Hepatic stellate cell (primary cell): ENCODE data around the gene PCLAF.
"Not testable (repeated sequence)": the region's sequence is repeated elsewhere in the genome, so short reads cannot be mapped to it uniquely, and the experiment has no call there.

Source experiments
- DNase-seq: peaks from one replicate; pipeline ENCODE4 v3.0.0; 2011; ENCODE audit warnings: low spot score

PCLAF gene, protein sequence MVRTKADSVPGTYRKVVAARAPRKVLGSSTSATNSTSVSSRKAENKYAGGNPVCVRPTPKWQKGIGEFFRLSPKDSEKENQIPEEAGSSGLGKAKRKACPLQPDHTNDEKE

DNA sequence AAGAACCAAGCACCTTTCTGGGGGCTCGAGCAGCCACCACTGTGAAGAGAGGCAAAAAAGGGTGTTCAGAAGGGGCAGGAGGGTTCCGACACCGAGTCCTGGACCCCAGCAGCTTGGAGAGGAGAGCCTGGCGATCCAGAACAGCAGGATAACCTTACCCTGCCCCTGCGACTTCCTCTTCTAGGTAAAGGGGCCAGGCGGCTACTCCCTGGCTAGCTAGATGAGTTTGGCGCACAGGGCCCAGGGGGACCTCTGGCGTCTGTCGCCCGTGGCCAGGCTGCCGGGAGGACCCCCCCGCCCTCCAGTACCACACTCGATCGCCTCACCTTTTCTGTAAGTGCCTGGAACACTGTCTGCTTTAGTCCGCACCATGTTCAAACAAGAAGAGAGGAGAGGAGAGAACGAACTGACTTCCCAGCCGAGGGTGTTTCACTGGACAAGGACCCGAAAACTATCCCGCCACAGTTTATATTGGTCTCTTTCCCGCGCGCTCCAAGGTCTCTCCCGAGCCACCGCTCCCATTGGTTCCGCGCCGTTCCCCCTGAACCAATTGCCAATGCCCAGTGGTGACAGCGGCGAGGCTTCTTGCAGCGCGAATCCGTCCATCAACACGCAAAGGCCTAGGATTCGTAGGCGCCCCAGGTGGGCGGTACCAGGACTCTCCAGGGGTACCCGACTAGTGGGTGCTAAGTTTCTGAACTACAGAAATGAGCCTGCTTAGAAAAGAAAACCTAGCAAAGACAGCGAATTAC is at the start of gene PCLAF:
PCLAF (minus strand) TSS at position 442 of the 752 bp plus-strand sequence; CDS start at position 372, 70 bp downstream.
- peak; percentile 99 for DNase-seq

- peak; percentile 30 for DNase-seq
Observed at GRCh38 chr15:64430000-64430735, 48.9 kb upstream of the PCLAF start.

- no peak for DNase-seq
Observed at GRCh38 chr15:64429448-64429847, 48.2 kb upstream of the PCLAF start.

GRCh38 chr15:64426845-64427465 is 45.7 kb upstream of the PCLAF start:
- no peak for DNase-seq

DNA sequence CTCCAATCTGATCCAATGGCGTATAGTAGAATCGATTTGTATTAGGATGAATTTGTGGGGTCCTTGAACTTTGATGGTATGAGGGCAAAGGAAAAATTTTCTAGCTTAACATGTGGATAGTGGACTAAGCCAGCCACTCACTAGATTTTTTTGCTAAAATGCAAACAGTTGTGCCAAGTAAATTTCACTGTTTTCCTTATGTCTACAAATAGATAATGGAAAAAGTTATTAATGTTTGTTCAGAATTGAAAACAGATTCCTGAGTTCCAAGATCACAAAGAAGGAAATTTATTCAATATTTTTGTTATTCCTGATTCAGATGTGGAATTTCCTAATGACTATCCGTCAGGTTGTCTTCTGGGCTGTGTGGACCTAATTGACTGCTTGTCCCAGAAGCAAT is 44.0 kb upstream of the PCLAF start:
- no peak for DNase-seq

DNA sequence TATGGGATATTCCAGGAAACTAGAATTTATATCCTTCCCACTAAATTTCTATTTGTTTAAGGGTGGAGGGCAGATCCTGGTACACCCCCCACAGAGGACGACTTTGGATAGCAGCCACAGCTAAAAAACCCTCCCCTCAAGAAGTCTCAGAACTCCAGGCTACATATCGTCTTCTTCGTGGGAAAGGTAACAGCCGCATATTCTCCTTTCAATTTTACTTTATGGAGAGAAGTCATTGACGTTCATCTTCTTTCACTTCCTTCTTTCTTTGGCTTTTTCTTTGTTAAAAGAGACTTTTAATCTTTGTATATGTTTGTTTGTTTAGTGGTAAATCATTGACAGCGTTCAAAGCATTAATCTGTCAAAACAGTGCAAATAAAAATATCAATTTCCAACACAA is 42.7 kb upstream of the PCLAF start:
- no peak for DNase-seq

DNA sequence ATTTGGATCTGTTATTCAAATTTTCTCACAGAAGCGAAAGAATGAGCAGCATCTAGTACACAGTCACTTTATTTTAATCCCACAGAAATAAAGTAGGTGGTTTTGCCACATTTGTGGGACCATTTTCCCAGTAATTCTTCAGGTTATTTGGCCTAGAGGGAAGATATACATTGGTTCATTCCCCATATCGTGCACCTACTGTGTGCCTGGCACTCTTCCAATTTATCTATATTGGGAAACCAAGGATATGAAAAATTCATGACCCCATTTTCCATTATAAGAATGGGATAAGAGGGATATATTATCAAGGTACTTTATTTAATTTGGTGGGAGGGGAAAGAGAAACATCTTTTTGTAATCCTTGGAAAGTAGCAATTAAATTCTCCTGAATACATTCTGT is 41.5 kb upstream of the PCLAF start:
- no peak for DNase-seq

DNA sequence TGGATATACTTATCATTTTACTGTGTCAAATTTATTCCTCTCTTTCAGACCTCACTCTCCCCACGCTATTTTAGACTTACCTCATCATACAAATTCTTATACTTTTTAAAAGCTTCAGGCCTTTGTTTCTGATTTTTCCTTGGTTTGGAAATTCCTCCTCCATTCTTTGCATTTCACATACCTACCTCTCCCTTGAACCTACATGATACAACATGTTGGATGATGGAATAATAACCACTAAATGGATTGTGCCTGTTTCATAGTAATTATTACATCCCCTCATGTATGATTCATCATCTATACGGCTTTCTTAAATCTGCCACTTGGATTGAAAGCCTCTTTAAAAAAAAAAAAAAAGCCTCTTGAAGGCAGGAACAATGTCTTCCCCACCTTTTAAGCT is 31.0 kb upstream of the PCLAF start:
- DNase-seq, result no peak

- no peak for DNase-seq
Observed at GRCh38 chr15:64400583-64400982, 19.3 kb upstream of the PCLAF start.

GRCh38 chr15:64398575-64398974 is 17.3 kb upstream of the PCLAF start:
- no peak for DNase-seq

DNA sequence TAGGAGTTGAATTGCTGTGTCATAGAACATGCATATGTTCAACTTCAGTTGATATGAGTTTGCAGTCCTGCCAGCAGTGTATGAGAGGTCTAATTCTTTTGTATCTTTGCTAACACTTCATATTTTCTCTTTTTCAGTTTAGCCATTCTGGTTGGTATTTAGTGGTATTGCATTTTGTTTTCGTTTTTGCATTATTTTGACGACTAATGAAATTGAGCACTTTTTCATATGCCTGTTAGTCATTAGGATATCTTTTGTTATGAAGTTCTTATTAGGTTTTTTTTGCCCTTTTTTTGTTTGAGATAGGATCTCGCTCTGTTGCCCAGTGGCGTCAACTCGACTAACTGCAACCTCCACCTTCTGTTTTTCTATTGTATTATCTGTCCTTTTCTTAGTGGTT is 15.5 kb upstream of the PCLAF start:
- DNase-seq, result no peak

GRCh38 chr15:64392471-64392870 is 11.2 kb upstream of the PCLAF start:
- DNase-seq, result not testable (repeated sequence)

- DNase-seq, result no peak
Observed at GRCh38 chr15:64389036-64389435, 7.8 kb upstream of the PCLAF start.

DNA sequence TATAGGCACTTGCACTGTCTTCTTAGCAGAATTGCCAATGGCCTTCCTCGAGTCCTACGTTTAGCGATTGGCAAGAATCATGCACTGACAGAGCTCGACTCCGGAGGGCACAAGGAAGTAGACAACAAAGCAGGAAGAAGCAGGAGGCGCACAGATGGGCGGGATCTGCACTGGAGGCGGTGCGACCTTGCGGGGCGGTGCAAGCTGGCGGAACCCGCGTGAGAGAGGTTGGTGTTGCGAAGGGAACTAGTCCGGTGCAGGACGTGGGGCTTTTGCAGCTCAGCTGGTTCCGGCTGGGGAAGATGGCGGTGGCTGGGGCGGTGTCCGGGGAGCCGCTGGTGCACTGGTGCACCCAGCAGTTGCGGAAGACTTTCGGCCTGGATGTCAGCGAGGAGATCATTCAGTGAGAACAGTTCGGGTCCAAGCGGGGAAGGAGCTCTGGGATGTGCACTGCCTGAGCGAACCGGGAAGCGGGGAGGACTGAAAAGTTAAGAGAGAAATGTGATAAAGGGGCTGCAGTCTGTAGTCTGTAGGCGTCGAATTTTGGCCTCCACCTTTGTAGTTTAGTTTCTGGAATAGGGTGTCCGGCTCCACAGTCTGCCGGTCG is 6.4 kb upstream of the PCLAF start, which contains the start of gene TRIP4:
TRIP4 (plus strand) TSS at position 275 of the 607 bp plus-strand sequence; CDS start at position 303, 28 bp downstream.
- peak; percentile 92 for DNase-seq

DNA sequence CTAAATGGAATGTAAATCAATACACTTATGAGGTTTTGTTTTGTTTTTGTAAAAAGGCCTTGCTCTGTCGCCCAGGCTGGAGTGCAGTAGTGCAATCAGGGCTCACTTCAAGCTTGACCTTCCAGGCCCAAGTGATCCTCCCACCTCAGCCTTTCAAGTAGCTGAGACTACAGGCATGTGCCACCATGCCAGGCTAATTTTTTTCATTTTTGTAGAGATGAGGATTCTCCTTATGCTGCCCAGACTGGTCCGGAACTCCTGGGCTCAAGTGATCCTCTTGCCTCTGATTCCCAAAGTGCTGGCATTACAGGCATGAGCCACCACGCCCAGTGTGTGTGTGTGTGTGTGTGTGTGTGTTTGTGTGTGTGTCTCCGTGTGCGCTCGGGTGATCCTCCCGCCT is 5.0 kb upstream of the PCLAF start:
- DNase-seq, result no peak

DNA sequence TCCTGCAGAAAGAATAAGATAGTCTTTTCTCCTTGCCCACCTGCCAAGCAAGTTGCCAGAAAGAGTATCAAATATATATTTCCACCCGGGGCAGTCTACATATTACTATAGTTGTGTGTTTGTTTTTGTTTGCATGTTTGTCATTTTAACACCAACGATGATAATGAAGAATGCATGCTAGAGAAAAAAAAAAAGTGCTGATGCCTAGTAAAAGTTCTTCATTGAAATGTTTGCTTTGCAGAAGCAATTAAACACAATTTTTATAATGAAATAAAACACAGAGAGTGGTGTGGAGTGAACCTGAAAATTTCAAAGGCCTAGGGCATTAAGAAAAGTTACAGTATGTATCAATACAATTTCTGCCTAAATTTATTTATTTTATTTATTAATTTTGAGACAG is 2.5 kb upstream of the PCLAF start:
- no peak for DNase-seq

DNA sequence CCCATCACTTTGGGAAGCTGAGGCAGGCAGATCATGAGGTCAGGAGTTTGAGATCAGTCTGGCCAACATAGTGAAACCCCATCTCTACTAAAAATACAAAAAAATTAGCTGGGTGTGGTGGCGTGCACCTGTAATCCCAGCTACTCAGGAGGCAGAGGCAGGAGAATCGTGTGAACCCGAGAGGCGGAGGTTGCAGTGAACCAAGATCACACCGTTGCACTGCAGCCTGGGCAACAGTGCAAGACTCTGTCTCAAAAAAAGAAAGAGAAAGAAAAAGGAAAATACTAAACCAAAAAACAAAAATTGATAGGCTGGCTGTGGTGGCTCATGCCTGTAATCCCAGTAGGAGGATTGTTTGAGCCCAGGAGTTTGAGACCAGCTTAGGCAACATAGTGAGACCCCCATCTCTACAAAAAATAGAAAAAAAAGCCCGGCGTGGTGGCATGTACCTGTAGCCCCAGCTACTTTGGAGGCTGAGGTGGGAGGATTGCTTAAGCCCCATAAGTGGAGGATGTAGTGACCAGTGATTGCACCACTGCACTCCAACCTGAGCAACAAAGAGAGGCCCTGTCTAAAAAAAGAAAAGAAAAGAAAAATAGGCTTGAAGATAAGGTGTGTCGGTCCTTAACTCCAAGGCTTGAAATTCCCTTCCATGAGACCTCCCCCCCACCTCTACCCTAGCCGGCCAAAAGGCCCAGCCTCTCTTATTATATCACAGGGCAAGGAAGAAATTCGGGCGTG is 941 bp downstream of the PCLAF start:
- DNase-seq, result not testable (repeated sequence)

DNA sequence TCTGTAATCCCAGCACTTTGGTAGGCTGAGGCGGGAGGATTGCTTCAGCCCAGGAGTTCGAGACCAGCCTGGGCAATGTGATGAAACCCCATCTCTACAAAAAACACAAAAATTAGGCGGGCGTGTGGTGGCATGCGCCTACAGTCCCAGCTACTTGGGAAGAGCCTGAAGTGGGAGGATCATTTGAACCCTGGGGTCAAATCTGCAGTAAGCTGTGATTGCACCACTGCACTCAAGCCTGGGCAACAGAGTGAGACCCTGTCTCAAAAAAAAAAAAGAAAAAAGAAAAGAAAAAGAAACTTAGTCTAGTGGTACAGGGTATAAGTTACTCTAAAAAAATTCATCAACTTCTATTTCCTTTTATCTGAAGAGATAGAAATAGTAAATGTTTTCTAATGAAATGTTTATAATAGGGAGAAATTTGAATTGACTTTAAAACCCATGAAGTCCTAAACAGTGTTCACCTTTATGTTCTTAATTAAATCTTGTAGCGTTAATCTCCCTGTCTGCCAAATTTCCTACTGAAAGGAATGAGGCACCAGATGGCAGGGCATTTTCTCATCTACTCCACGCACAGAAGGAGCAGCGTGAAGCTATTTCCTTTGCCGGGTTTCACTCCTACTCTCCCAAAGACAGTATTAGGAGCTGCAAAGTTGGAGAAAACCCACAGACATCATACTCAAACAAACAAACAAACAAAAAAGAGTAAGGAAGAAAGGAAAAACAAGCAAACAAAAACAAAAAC is 1.9 kb downstream of the PCLAF start:
- no peak for DNase-seq

- no peak for DNase-seq
Observed at GRCh38 chr15:64373360-64373759, 7.9 kb downstream of the PCLAF start.

DNA sequence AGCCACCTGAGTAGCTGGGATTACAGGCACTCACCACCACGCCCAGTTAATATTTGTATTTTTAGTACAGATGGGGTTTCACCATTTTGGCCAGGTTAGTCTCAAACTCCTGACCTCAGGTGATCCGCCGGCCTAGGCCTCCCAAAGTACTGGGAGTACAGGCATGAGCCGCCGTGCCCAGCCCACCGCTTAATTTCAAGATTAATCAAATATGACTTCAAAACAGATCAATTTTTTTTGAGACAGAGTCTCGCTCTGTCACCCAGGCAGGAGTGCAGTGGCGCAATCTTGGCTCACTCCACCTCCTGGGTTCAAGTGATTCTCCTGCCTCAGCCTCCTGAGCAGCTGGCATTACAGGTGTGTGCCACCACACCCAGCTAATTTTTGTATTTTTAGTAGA is 9.9 kb downstream of the PCLAF start:
- not testable (repeated sequence) for DNase-seq

GRCh38 chr15:64369078-64369607 is 12.1 kb downstream of the PCLAF start:
- DNase-seq, result no peak
